A673 (cell line): Measurements from ENCODE around the gene SEM1.

Experiments
- EZH2 ChIP-seq: fragments of 200-600 bp; sonication (generic); IDR thresholded peaks from 2 replicates; pipeline ENCODE4 v1.6.1; 2017; ENCODE audit warnings: borderline replicate concordance, low read depth, mild to moderate bottlenecking, mixed read lengths, antibody characterized with exemption, low read length; ENCODE audit not compliant: poor library complexity, severe bottlenecking
- TF ChIP-seq, protein P1 (sequence below): fragments of 300-800, 200-600 bp; sonication (generic); conservative IDR thresholded peaks from 2 replicates; pipeline ENCODE4 v1.5.1; 2017; ENCODE audit warnings: low read depth, mild to moderate bottlenecking, antibody characterized with exemption, low read length, moderate library complexity, mixed read lengths

- TF ChIP-seq, protein P1, sequence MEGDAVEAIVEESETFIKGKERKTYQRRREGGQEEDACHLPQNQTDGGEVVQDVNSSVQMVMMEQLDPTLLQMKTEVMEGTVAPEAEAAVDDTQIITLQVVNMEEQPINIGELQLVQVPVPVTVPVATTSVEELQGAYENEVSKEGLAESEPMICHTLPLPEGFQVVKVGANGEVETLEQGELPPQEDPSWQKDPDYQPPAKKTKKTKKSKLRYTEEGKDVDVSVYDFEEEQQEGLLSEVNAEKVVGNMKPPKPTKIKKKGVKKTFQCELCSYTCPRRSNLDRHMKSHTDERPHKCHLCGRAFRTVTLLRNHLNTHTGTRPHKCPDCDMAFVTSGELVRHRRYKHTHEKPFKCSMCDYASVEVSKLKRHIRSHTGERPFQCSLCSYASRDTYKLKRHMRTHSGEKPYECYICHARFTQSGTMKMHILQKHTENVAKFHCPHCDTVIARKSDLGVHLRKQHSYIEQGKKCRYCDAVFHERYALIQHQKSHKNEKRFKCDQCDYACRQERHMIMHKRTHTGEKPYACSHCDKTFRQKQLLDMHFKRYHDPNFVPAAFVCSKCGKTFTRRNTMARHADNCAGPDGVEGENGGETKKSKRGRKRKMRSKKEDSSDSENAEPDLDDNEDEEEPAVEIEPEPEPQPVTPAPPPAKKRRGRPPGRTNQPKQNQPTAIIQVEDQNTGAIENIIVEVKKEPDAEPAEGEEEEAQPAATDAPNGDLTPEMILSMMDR: no peak
- TF ChIP-seq EZH2: no peak
Observed at GRCh38 chr7:96718107-96719003, 8.7 kb upstream of the SEM1 start.
